CD4-positive, alpha-beta memory T cell (primary cell): Measurements from ENCODE around the gene C16orf87. TPM values are rescaled to one million over a fixed set of nuclear protein-coding genes. Genes with fewer than 3 reads are reported as not detected.

Source experiments
- CTCF ChIA-PET: fragments of 350-600 bp; sonication (Branson Sonifier 250); formaldehyde crosslinking; loops from one replicate; lab custom pipeline; 2021; ENCODE audit warnings: inconsistent platforms; ENCODE audit not compliant: partially characterized antibody; lab: Charles Lee
- POLR2A ChIA-PET: fragments of 350-600 bp; sonication (Branson Sonifier 250); formaldehyde crosslinking; loops from one replicate; lab custom pipeline; 2021; ENCODE audit not compliant: partially characterized antibody; lab: Charles Lee
- DNase-seq, 5 donors: peaks; one replicate each; pipeline versions ENCODE4 v3.0.0 to v3.0.0-alpha.2; 2020 to 2022; ENCODE audit warnings: mixed read lengths in 1 of 5
- H3K27ac ChIP-seq: one replicate; pipeline ENCODE4 v1.7.0; 2013; ENCODE audit warnings: low read depth, low read length
- H3K27me3 ChIP-seq: 2 replicates; pipeline ENCODE4 v1.7.0; 2013; ENCODE audit warnings: mild to moderate bottlenecking, low read length, moderate library complexity; ENCODE audit not compliant: insufficient read depth
- H3K36me3 ChIP-seq: 2 replicates; pipeline ENCODE4 v1.7.0; 2013; ENCODE audit warnings: mild to moderate bottlenecking, low read length, moderate library complexity; ENCODE audit not compliant: insufficient read depth
- H3K4me1 ChIP-seq: 2 replicates; pipeline ENCODE4 v1.7.0; 2013; ENCODE audit warnings: mild to moderate bottlenecking, low read length, moderate library complexity; ENCODE audit not compliant: insufficient read depth
- H3K4me3 ChIP-seq, 2 donors: one replicate each; pipeline ENCODE4 v1.7.0; 2013; ENCODE audit warnings: low read length in 2 of 2, mild to moderate bottlenecking in 1 of 2
- H3K9me3 ChIP-seq, 2 donors: one replicate each; pipeline ENCODE4 v1.7.0; 2013; ENCODE audit warnings: low read length in 2 of 2, control low read depth in 1 of 2; ENCODE audit not compliant: control insufficient read depth in 1 of 2
- H3K27ac Mint-ChIP-seq, 7 donors: one replicate each; pipeline ENCODE4 v1.8.0; 2020 to 2021; ENCODE audit warnings: mixed read lengths in 7 of 7, mild to moderate bottlenecking in 6 of 7, inconsistent platforms in 3 of 7, moderate library complexity in 3 of 7
- H3K27me3 Mint-ChIP-seq, 2 donors: one replicate each; pipeline ENCODE4 v1.8.0; 2020 to 2021; ENCODE audit warnings: mixed read lengths in 2 of 2
- H3K36me3 Mint-ChIP-seq, 2 donors: one replicate each; pipeline ENCODE4 v1.8.0; 2020 to 2021; ENCODE audit warnings: mixed read lengths in 2 of 2, inconsistent platforms in 1 of 2, mild to moderate bottlenecking in 1 of 2
- H3K4me1 Mint-ChIP-seq, 4 donors: one replicate each; pipeline ENCODE4 v1.8.0; 2020 to 2021; ENCODE audit warnings: mixed read lengths in 4 of 4, mild to moderate bottlenecking in 1 of 4
- H3K4me3 Mint-ChIP-seq, 8 donors: one replicate each; pipeline ENCODE4 v1.8.0; 2020 to 2021; ENCODE audit warnings: mixed read lengths in 8 of 8, mild to moderate bottlenecking in 7 of 8, moderate library complexity in 6 of 8, inconsistent platforms in 3 of 8
- H3K9me3 Mint-ChIP-seq, 8 donors: one replicate each; pipeline ENCODE4 v1.8.0; 2020 to 2021; ENCODE audit warnings: mixed read lengths in 8 of 8, mild to moderate bottlenecking in 5 of 8, inconsistent platforms in 3 of 8, moderate library complexity in 1 of 8
- intact Hi-C: fragments of 100-400 bp; cut with micrococcal nuclease; formaldehyde crosslinking; loops from one replicate; pipeline ENCODE4 v1.15.1; 2023
- polyA plus RNA-seq, 2 donors: library from polyadenylated mRNA; unstranded; fragments of 300-500 nt; fragmentation: Illumina TruSeq; gene quantifications; one replicate each; pipeline ENCODE4 v1.2.3, GENCODE V29; 2021
- total RNA-seq, 2 experiments: library from RNA; stranded (reverse); gene quantifications; one replicate each; pipeline ENCODE4 v1.2.3, GENCODE V29; 2021

C16orf87 gene
- total and polyA plus RNA-seq, 4 experiments from 2014 or later = 5.8 to 15.5 (median 6.8) TPM

- no peak overlapping the region for H3K4me3 ChIP-seq
- POLR2A ChIA-PET = no interaction called here
- no peak overlapping the region for H3K27ac ChIP-seq
- intact Hi-C loops = no loop called here
- Mint-ChIP-seq H3K27me3 (no peaks in the 10 kb centered on the region), H3K36me3 (peaks cover 0 to 7% of the 10 kb centered on the region in 2 donors), H3K4me3 (no peak overlapping the region), H3K9me3 (peaks cover 0 to 13% (median 9%) of the 10 kb centered on the region in 8 donors), H3K4me1 (peaks cover 0 to 3% (median 0%) of the 10 kb centered on the region in 4 donors), H3K27ac (no peak overlapping the region)
- CTCF ChIA-PET = no interaction called here
- no peaks in the 10 kb centered on the region for H3K36me3 ChIP-seq
- H3K27me3 ChIP-seq = no peaks in the 10 kb centered on the region
- no peaks in the 10 kb centered on the region for H3K4me1 ChIP-seq
- no peak for DNase-seq
- H3K9me3 ChIP-seq = no peaks in the 10 kb centered on the region
Measured at GRCh38 chr16:46782320-46782719, 48.7 kb downstream of the C16orf87 start.

DNA sequence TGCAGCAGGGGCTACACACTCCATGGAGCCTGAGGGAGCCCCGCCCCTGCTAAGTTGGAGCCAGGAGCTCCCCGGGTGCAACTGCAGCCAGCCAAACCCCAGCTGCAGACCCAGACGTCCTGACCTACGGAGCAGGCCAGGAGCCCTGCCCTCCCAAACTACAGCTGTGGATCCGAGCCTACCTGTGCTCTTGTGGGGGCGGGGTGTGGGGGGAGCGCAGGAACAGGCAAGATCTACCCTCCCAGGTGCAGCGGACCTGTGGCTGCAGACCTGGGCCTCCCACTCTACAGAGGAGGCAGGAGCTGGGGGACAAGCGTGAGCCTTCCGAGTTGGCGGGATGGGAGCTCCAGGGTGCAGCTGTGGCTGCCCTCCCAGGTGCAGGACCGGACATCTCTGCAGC, 53.2 kb downstream of the C16orf87 start:
- Histone ChIP-seq H3K9me3 (no peaks in the 10 kb centered on the region), H3K4me3 (no peak overlapping the region), H3K27me3 (no peaks in the 10 kb centered on the region), H3K4me1 (no peaks in the 10 kb centered on the region), H3K27ac (no peak overlapping the region), H3K36me3 (no peaks in the 10 kb centered on the region)
- intact Hi-C loops = no loop called here
- ChIA-PET CTCF (interaction anchor here (1.2 kb wide), 1 partner anchor 9 kb away, joined by 3 read pairs; no protein-coding TSS in a partner anchor), POLR2A (no interaction called here)
- Mint-ChIP-seq H3K4me1 (no peaks in the 10 kb centered on the region), H3K4me3 (no peak overlapping the region), H3K36me3 (no peaks in the 10 kb centered on the region), H3K27me3 (peaks cover 0 to 4% of the 10 kb centered on the region in 2 donors), H3K9me3 (no peaks in the 10 kb centered on the region), H3K27ac (no peak overlapping the region)
- no peak for DNase-seq

- no peak overlapping the region for H3K4me3 Mint-ChIP-seq
- Histone ChIP-seq H3K4me1 (no peaks in the 10 kb centered on the region), H3K36me3 (no peaks in the 10 kb centered on the region), H3K9me3 (no peaks in the 10 kb centered on the region), H3K27me3 (no peaks in the 10 kb centered on the region), H3K27ac (no peak overlapping the region), H3K4me3 (no peak overlapping the region)
- ChIA-PET POLR2A (no interaction called here), CTCF (no interaction called here)
- intact Hi-C loops = no loop called here
- no peaks in the 10 kb centered on the region for H3K9me3 Mint-ChIP-seq
- H3K4me1 Mint-ChIP-seq = no peaks in the 10 kb centered on the region
- H3K36me3 Mint-ChIP-seq = no peaks in the 10 kb centered on the region
- DNase-seq = no peak
- peaks cover 0 to 5% of the 10 kb centered on the region in 2 donors for H3K27me3 Mint-ChIP-seq
- H3K27ac Mint-ChIP-seq = no peak overlapping the region
Measured at GRCh38 chr16:46775214-46775613, 55.8 kb downstream of the C16orf87 start.

DNA sequence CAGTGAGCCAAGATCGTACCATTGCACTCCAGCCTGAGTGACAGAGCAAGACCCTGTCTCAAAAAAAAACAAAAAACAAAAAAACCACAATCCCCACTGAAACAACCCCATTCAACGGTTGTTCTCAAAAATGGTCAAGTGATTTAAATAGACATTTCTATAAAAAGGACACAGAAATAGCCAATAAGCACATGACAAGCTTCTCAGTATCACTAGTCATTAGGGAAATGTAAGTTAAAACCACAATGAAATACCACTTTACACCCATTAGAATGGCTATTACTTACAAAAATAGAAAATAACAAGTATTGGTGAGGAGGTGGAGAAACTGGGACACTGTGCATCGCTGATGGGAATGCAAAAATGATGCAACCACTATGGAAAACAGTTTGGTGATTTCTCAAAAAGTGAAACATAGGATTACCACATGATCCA, 56.2 kb downstream of the C16orf87 start:
- H3K4me3 Mint-ChIP-seq = no peak overlapping the region
- Histone ChIP-seq H3K27me3 (no peaks in the 10 kb centered on the region), H3K4me1 (no peaks in the 10 kb centered on the region), H3K4me3 (no peak overlapping the region), H3K27ac (no peak overlapping the region), H3K9me3 (no peaks in the 10 kb centered on the region), H3K36me3 (no peaks in the 10 kb centered on the region)
- no peaks in the 10 kb centered on the region for H3K4me1 Mint-ChIP-seq
- CTCF ChIA-PET = no interaction called here
- H3K9me3 Mint-ChIP-seq = no peaks in the 10 kb centered on the region
- POLR2A ChIA-PET = no interaction called here
- intact Hi-C loops = no loop called here
- no peak for DNase-seq
- H3K27me3 Mint-ChIP-seq = peaks cover 0 to 5% of the 10 kb centered on the region in 2 donors
- H3K27ac Mint-ChIP-seq = no peak overlapping the region
- H3K36me3 Mint-ChIP-seq = no peaks in the 10 kb centered on the region

GRCh38 chr16:46772463-46772862, 58.5 kb downstream of the C16orf87 start:
- ChIA-PET POLR2A (no interaction called here), CTCF (no interaction called here)
- H3K4me3 ChIP-seq = no peak overlapping the region
- Mint-ChIP-seq H3K4me1 (peaks cover 0 to 2% (median 0%) of the 10 kb centered on the region in 4 donors), H3K4me3 (no peak overlapping the region), H3K27me3 (peaks cover 0 to 5% of the 10 kb centered on the region in 2 donors), H3K36me3 (no peaks in the 10 kb centered on the region), H3K9me3 (no peaks in the 10 kb centered on the region), H3K27ac (no peak overlapping the region)
- DNase-seq = no peak
- no peak overlapping the region for H3K27ac ChIP-seq
- H3K36me3 ChIP-seq = no peaks in the 10 kb centered on the region
- H3K4me1 ChIP-seq = no peaks in the 10 kb centered on the region
- intact Hi-C loops = no loop called here
- H3K27me3 ChIP-seq = no peaks in the 10 kb centered on the region
- H3K9me3 ChIP-seq = no peaks in the 10 kb centered on the region

GRCh38 chr16:46768809-46769208, 62.2 kb downstream of the C16orf87 start:
- POLR2A ChIA-PET = no interaction called here
- no peaks in the 10 kb centered on the region for H3K36me3 Mint-ChIP-seq
- no peak overlapping the region for H3K4me3 Mint-ChIP-seq
- Histone ChIP-seq H3K9me3 (no peaks in the 10 kb centered on the region), H3K27me3 (no peaks in the 10 kb centered on the region), H3K27ac (no peak overlapping the region), H3K4me1 (no peaks in the 10 kb centered on the region), H3K36me3 (no peaks in the 10 kb centered on the region), H3K4me3 (no peak overlapping the region)
- CTCF ChIA-PET = interaction anchor here (0.5 to 1.4 kb wide), 2 partner anchors 8 to 1403 kb away, joined by 3 read pairs; no protein-coding TSS in a partner anchor
- DNase-seq = no peak
- peaks cover 0 to 2% (median 0%) of the 10 kb centered on the region in 4 donors for H3K4me1 Mint-ChIP-seq
- intact Hi-C loops = no loop called here
- no peaks in the 10 kb centered on the region for H3K9me3 Mint-ChIP-seq
- H3K27me3 Mint-ChIP-seq = peaks cover 0 to 1% of the 10 kb centered on the region in 2 donors
- H3K27ac Mint-ChIP-seq = no peak overlapping the region

DNA sequence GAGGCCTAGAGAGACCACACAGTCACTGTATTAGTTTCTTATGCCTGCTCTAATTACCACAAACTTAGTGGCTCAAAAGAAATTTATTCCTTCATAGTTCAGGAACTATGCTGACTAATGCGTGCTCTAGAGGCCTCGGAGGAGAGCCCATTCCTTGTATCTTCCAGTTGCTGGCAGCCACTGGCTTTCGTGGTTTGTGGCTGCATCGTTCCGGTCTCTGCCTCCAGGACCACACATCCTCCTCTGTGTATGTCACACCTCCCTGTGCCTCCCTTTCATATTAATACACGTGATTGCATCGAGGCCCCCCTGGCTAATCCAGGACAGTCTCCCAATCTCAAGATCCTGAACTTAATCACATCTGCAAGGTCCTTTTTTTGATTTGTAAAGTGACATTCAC, 65.9 kb downstream of the C16orf87 start:
- Mint-ChIP-seq H3K4me1 (peaks cover 0 to 2% (median 0%) of the 10 kb centered on the region in 4 donors), H3K27ac (no peak overlapping the region), H3K9me3 (no peaks in the 10 kb centered on the region), H3K36me3 (no peaks in the 10 kb centered on the region), H3K27me3 (peaks cover 3% of the 10 kb centered on the region in 2 donors), H3K4me3 (no peak overlapping the region)
- no peak for DNase-seq
- ChIA-PET CTCF (no interaction called here), POLR2A (no interaction called here)
- no peaks in the 10 kb centered on the region for H3K9me3 ChIP-seq
- H3K27me3 ChIP-seq = no peaks in the 10 kb centered on the region
- no peak overlapping the region for H3K4me3 ChIP-seq
- no peaks in the 10 kb centered on the region for H3K4me1 ChIP-seq
- intact Hi-C loops = no loop called here
- H3K27ac ChIP-seq = no peak overlapping the region
- no peaks in the 10 kb centered on the region for H3K36me3 ChIP-seq

- DNase-seq = no peak
- Mint-ChIP-seq H3K4me1 (no peaks in the 10 kb centered on the region), H3K9me3 (no peaks in the 10 kb centered on the region), H3K27ac (no peak overlapping the region), H3K27me3 (peaks cover 5 to 9% of the 10 kb centered on the region in 2 donors), H3K4me3 (no peak overlapping the region), H3K36me3 (no peaks in the 10 kb centered on the region)
- H3K36me3 ChIP-seq = no peaks in the 10 kb centered on the region
- no peaks in the 10 kb centered on the region for H3K27me3 ChIP-seq
- H3K27ac ChIP-seq = no peak overlapping the region
- H3K9me3 ChIP-seq = no peaks in the 10 kb centered on the region
- intact Hi-C loops = no loop called here
- POLR2A ChIA-PET = no interaction called here
- CTCF ChIA-PET = no interaction called here
- H3K4me1 ChIP-seq = no peaks in the 10 kb centered on the region
- H3K4me3 ChIP-seq = no peak overlapping the region
Measured at GRCh38 chr16:46763147-46763546, 67.8 kb downstream of the C16orf87 start.
